IMR-90 (cell line): ENCODE data around the gene FYCO1. TPM values are rescaled to one million over a fixed set of nuclear protein-coding genes. Genes with fewer than 3 reads are reported as not detected.

ENCODE experiments used
- ATAC-seq: fragments of 200-7000 bp; cut with Tn5 transposase; 2 replicates; pipeline ENCODE4 v1.9.1; 2020; ENCODE audit warnings: low read depth, mild to moderate bottlenecking, moderate library complexity
- BruUV-seq: library from RNA; stranded (reverse); fragments of 400-500 nt; replicated peaks from 2 replicates; lab custom pipeline; 2021; lab: Mats Ljungman, UMichigan
- CTCF ChIA-PET: fragments of 300-600 bp; formaldehyde crosslinking; extraction: SDS; loops from one replicate; lab custom pipeline; 2021; ENCODE audit warnings: antibody characterized with exemption; lab: Yijun Ruan, JAX
- POLR2A ChIA-PET: fragments of 300-600 bp; sonication (Branson Sonifier 250); formaldehyde crosslinking; loops from one replicate; lab custom pipeline; 2022; ENCODE audit warnings: antibody characterized with exemption; ENCODE audit not compliant: unreplicated experiment; lab: Charles Lee
- DNase-seq: peaks from one replicate; pipeline ENCODE4 v3.0.0; 2013
- H2AFZ ChIP-seq: replicated peaks from 2 replicates; pipeline ENCODE3; 2013; ENCODE audit warnings: low read length, mild to moderate bottlenecking; ENCODE audit not compliant: poor library complexity
- H2AK5ac ChIP-seq: 2 replicates; pipeline ENCODE4 v1.6.1; 2013; ENCODE audit warnings: low read depth, low read length, inconsistent platforms
- H2AK9ac ChIP-seq: replicated peaks from 2 replicates; pipeline ENCODE3; 2013; ENCODE audit warnings: mild to moderate bottlenecking, low read depth, low read length, moderate library complexity; ENCODE audit not compliant: poor library complexity
- H2BK120ac ChIP-seq: 2 replicates; pipeline ENCODE4 v1.6.1; 2013; ENCODE audit warnings: low read depth, low read length, inconsistent platforms
- H2BK15ac ChIP-seq: 3 replicates; pipeline ENCODE4 v1.6.1; 2013; ENCODE audit warnings: low read depth, low read length, inconsistent platforms
- H2BK20ac ChIP-seq: 2 replicates; pipeline ENCODE4 v1.6.1; 2013; ENCODE audit warnings: low read depth, mild to moderate bottlenecking, inconsistent platforms, low read length, moderate library complexity
- H2BK5ac ChIP-seq: 2 replicates; pipeline ENCODE4 v1.6.1; 2013; ENCODE audit warnings: mild to moderate bottlenecking, low read depth, low read length, inconsistent platforms; ENCODE audit not compliant: poor library complexity, severe bottlenecking
- H3K14ac ChIP-seq: replicated peaks from 2 replicates; pipeline ENCODE4 v1.6.1; 2013; ENCODE audit warnings: low read depth, low read length, inconsistent platforms
- H3K18ac ChIP-seq: 2 replicates; pipeline ENCODE4 v1.6.1; 2013; ENCODE audit warnings: low read depth, low read length, control low read depth
- H3K23ac ChIP-seq: 2 replicates; pipeline ENCODE4 v1.6.1; 2013; ENCODE audit warnings: low read depth, low read length, inconsistent platforms
- H3K27ac ChIP-seq: 2 replicates; pipeline ENCODE4 v1.5.1; 2013; ENCODE audit warnings: mild to moderate bottlenecking, control low read depth, low read length; ENCODE audit not compliant: insufficient read depth
- H3K27me3 ChIP-seq: 2 replicates; pipeline ENCODE4 v1.6.1; 2013; ENCODE audit warnings: low read length; ENCODE audit not compliant: control insufficient read depth, insufficient read depth
- H3K36me3 ChIP-seq: 2 replicates; pipeline ENCODE4 v1.6.1; 2013; ENCODE audit warnings: low read length, mixed read lengths; ENCODE audit not compliant: control insufficient read depth, insufficient read depth
- H3K4ac ChIP-seq: 2 replicates; pipeline ENCODE4 v1.6.1; 2013; ENCODE audit warnings: low read depth, low read length, inconsistent platforms
- H3K4me1 ChIP-seq: 2 replicates; pipeline ENCODE4 v1.6.1; 2013; ENCODE audit warnings: low read length, mixed read lengths; ENCODE audit not compliant: control insufficient read depth, insufficient read depth
- H3K4me2 ChIP-seq: 2 replicates; pipeline ENCODE4 v1.6.1; 2013; ENCODE audit warnings: low read depth, mild to moderate bottlenecking, control low read depth, low read length, moderate library complexity
- H3K4me3 ChIP-seq: 2 replicates; pipeline ENCODE4 v1.5.1; 2013; ENCODE audit warnings: low read depth, mild to moderate bottlenecking, control low read depth, low read length, moderate library complexity; ENCODE audit not compliant: insufficient read depth
- H3K56ac ChIP-seq: 2 replicates; pipeline ENCODE4 v1.6.1; 2013; ENCODE audit warnings: low read length, inconsistent platforms; ENCODE audit not compliant: insufficient read depth; ENCODE audit errors: extremely low read depth
- H3K79me1 ChIP-seq, 2 experiments: 2 replicates each; pipeline ENCODE4 v1.6.1; 2013; ENCODE audit warnings: low read length in 2 of 2, inconsistent platforms in 1 of 2, low read depth in 1 of 2
- H3K9ac ChIP-seq: 2 replicates; pipeline ENCODE4 v1.6.1; 2013; ENCODE audit warnings: low read depth, low read length, control low read depth
- H3K9me1 ChIP-seq: 2 replicates; pipeline ENCODE4 v1.6.1; 2013; ENCODE audit warnings: low read length, inconsistent platforms; ENCODE audit not compliant: insufficient read depth
- H3K9me3 ChIP-seq: 2 replicates; pipeline ENCODE4 v1.6.1; 2013; ENCODE audit warnings: low read length; ENCODE audit not compliant: control insufficient read depth, insufficient read depth
- H4K20me1 ChIP-seq: 2 replicates; pipeline ENCODE4 v1.6.1; 2013; ENCODE audit warnings: low read length, inconsistent platforms; ENCODE audit not compliant: insufficient read depth
- H4K5ac ChIP-seq: 2 replicates; pipeline ENCODE4 v1.6.1; 2013; ENCODE audit warnings: mild to moderate bottlenecking, low read depth, low read length, control low read depth
- H4K8ac ChIP-seq, 2 experiments: 2 replicates each; pipeline ENCODE4 v1.6.1; 2013; ENCODE audit warnings: low read depth in 2 of 2, low read length in 2 of 2, control low read depth in 1 of 2, inconsistent platforms in 1 of 2
- H4K91ac ChIP-seq: 2 replicates; pipeline ENCODE4 v1.6.1; 2013; ENCODE audit warnings: low read depth, low read length, inconsistent platforms; ENCODE audit not compliant: insufficient read depth
- BHLHE40 ChIP-seq: fragments of 150-350 bp; IDR thresholded peaks from 2 replicates; pipeline ENCODE4 v1.6.1; 2016; ENCODE audit warnings: mild to moderate bottlenecking, low read depth, low read length
- CEBPB ChIP-seq: IDR thresholded peaks from 2 replicates; pipeline ENCODE4 v1.6.1; 2012; ENCODE audit warnings: low read depth, low read length, improper control_type of control experiment
- FOS ChIP-seq: fragments of 150-350 bp; IDR thresholded peaks from 2 replicates; pipeline ENCODE4 v1.6.1; 2016; ENCODE audit warnings: low read depth, low read length
- MAFK ChIP-seq: IDR thresholded peaks from 2 replicates; pipeline ENCODE4 v1.6.1; 2012; ENCODE audit warnings: low read depth, low read length, improper control_type of control experiment
- MAZ ChIP-seq: IDR thresholded peaks from 2 replicates; pipeline ENCODE4 v1.6.1; 2012; ENCODE audit warnings: low read depth, mild to moderate bottlenecking, low read length, improper control_type of control experiment, moderate library complexity, borderline replicate concordance
- MXI1 ChIP-seq: IDR thresholded peaks from 2 replicates; pipeline ENCODE4 v1.6.1; 2012; ENCODE audit warnings: low read depth, mild to moderate bottlenecking, low read length, moderate library complexity, borderline replicate concordance
- NFE2L2 ChIP-seq: fragments of 150-350 bp; IDR thresholded peaks from 2 replicates; pipeline ENCODE4 v1.6.1; 2016; ENCODE audit warnings: low read depth, mild to moderate bottlenecking, low read length
- POLR2A ChIP-seq: IDR thresholded peaks from 2 replicates; pipeline ENCODE4 v1.6.1; 2012; ENCODE audit warnings: mild to moderate bottlenecking, low read depth, low read length
- RAD21 ChIP-seq: IDR thresholded peaks from 2 replicates; pipeline ENCODE4 v1.6.1; 2012; ENCODE audit warnings: low read length, improper control_type of control experiment
- RCOR1 ChIP-seq: IDR thresholded peaks from 2 replicates; pipeline ENCODE4 v1.6.1; 2012; ENCODE audit warnings: mild to moderate bottlenecking, low read length, improper control_type of control experiment; ENCODE audit not compliant: insufficient replicate concordance
- RFX5 ChIP-seq: IDR thresholded peaks from 2 replicates; pipeline ENCODE4 v1.8.0; 2012; ENCODE audit warnings: low read depth, mild to moderate bottlenecking, low read length, moderate library complexity
- SMC3 ChIP-seq: fragments of 150-350 bp; IDR thresholded peaks from 2 replicates; pipeline ENCODE4 v1.6.1; 2016; ENCODE audit warnings: low read depth, mild to moderate bottlenecking, antibody characterized with exemption, low read length, moderate library complexity
- WGBS, 2 experiments: methylation state at CpG; one replicate each; pipeline versions ENCODE4 v1.1.5 to v1.1.7; 2013; ENCODE audit warnings: missing lambda C conversion rate in 2 of 2; ENCODE audit not compliant: insufficient read length in 1 of 2; ENCODE audit errors: extremely low coverage in 2 of 2; 5-methylcytosine and 5-hydroxymethylcytosine counted together
- dilution Hi-C: fragments of 300-500 bp; cut with HindIII; formaldehyde crosslinking; loops from one replicate; pipeline ENCODE4 v1.14.3; 2018; ENCODE audit warnings: low sequenced_read_pairs; ENCODE audit not compliant: unreplicated experiment
- in situ Hi-C: fragments of 300-500 bp; cut with MboI; formaldehyde crosslinking; loops from 3 replicates; pipeline ENCODE4 v1.14.3; 2019; ENCODE audit warnings: low sequenced_read_pairs, inconsistent platforms, mixed read lengths
- intact Hi-C: fragments of 100-400 bp; cut with micrococcal nuclease; formaldehyde crosslinking; loops from 2 replicates; pipeline ENCODE4 v1.10.0; 2022
- polyA plus RNA-seq, 3 experiments: library from polyadenylated mRNA; depleted of rRNA; stranded (reverse); fragments of >200 nt; gene quantifications; 2 replicates each; pipeline ENCODE4 v1.2.3, GENCODE V29; 2012; ENCODE audit warnings: low replicate concordance in 1 of 3
- total RNA-seq: library from RNA; depleted of rRNA; stranded (reverse); fragments of >200 nt; gene quantifications from 2 replicates; pipeline ENCODE4 v1.2.3, GENCODE V29; 2012
- TF ChIP-seq, protein P1 (sequence below): fragments of 150-350 bp; IDR thresholded peaks from 2 replicates; pipeline ENCODE4 v1.6.1; 2017; ENCODE audit warnings: mild to moderate bottlenecking, antibody characterized with exemption, low read length, low read depth
- TF ChIP-seq, protein P2 (sequence below): conservative IDR thresholded peaks from 2 replicates; pipeline ENCODE4 v1.5.1; 2012; ENCODE audit warnings: mild to moderate bottlenecking, low read depth, low read length, improper control_type of control experiment
- TF ChIP-seq, protein P3 (sequence below): fragments of 150-350 bp; IDR thresholded peaks from 2 replicates; pipeline ENCODE4 v1.6.1; 2016; ENCODE audit warnings: low read depth, mild to moderate bottlenecking, low read length, moderate library complexity, borderline replicate concordance

The FYCO1 gene
- total and polyA plus RNA-seq, 2 of the 4 experiments (the other 2 are of a cell fraction): 13.7 to 20.1 TPM

DNA sequence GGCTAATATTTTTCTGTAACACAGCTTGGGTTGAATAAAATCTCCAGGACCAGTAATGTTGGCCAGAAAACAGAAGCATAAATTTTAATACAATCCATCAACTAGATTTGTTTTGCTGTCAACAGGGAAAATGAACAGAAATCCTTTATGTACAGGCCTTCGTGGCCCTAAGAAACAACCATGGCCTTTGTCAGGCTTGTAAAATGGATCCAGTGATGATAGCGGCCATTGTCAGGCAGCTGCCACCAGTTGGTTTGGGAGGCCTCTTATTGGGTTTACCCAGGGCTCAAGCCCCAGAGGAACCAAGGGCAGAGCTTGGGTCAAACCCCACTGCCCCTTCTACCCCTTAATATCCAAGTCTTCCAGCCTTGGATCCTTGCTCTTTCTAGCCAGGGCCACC, 5.6 kb upstream of the FYCO1 start:
- Histone ChIP-seq H3K18ac (no peak overlapping the region), H3K4ac (no peak overlapping the region), H3K4me1 (peaks cover 2% of the 10 kb centered on the region; the same call in 1 of the 2 replicates), H4K91ac (no peak overlapping the region), H3K4me2 (no peak overlapping the region), H4K20me1 (no peaks in the 10 kb centered on the region), H4K5ac (no peak overlapping the region), H3K9me1 (0 out of 2 replicates have a peak, but pooled peaks cover 3% of the 10 kb centered on the region), H3K36me3 (no peaks in the 10 kb centered on the region), H3K23ac (no peak overlapping the region), H3K27me3 (peaks cover 1% of the 10 kb centered on the region), H2BK15ac (no peak overlapping the region), H3K14ac (no peak overlapping the region), H2AFZ (no peak overlapping the region), H3K9ac (no peak overlapping the region), H2AK5ac (no peak overlapping the region), H3K56ac (no peak overlapping the region), H3K9me3 (no peaks in the 10 kb centered on the region), H4K8ac (no peak overlapping the region), H2AK9ac (no peak overlapping the region), H2BK5ac (no peak overlapping the region), H3K4me3 (no peak overlapping the region), H2BK120ac (no peak overlapping the region), H2BK20ac (no peak overlapping the region), H3K79me1 (no peaks in the 10 kb centered on the region; a peak in 1 of 4 replicates), H3K27ac (no peak overlapping the region)
- in situ Hi-C loops: no loop called here
- dilution Hi-C loops: no loop called here
- CTCF ChIA-PET: no interaction called here
- intact Hi-C loops: no loop called here
- TF ChIP-seq, protein P1, sequence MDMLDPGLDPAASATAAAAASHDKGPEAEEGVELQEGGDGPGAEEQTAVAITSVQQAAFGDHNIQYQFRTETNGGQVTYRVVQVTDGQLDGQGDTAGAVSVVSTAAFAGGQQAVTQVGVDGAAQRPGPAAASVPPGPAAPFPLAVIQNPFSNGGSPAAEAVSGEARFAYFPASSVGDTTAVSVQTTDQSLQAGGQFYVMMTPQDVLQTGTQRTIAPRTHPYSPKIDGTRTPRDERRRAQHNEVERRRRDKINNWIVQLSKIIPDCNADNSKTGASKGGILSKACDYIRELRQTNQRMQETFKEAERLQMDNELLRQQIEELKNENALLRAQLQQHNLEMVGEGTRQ: no peak
- no peak for TF ChIP-seq MXI1
- no peak for TF ChIP-seq RFX5
- no peak for TF ChIP-seq POLR2A
- no peak for TF ChIP-seq RCOR1
- TF ChIP-seq CEBPB: no peak
- no peak for TF ChIP-seq FOS
- no peak for TF ChIP-seq BHLHE40
- TF ChIP-seq, protein P2, sequence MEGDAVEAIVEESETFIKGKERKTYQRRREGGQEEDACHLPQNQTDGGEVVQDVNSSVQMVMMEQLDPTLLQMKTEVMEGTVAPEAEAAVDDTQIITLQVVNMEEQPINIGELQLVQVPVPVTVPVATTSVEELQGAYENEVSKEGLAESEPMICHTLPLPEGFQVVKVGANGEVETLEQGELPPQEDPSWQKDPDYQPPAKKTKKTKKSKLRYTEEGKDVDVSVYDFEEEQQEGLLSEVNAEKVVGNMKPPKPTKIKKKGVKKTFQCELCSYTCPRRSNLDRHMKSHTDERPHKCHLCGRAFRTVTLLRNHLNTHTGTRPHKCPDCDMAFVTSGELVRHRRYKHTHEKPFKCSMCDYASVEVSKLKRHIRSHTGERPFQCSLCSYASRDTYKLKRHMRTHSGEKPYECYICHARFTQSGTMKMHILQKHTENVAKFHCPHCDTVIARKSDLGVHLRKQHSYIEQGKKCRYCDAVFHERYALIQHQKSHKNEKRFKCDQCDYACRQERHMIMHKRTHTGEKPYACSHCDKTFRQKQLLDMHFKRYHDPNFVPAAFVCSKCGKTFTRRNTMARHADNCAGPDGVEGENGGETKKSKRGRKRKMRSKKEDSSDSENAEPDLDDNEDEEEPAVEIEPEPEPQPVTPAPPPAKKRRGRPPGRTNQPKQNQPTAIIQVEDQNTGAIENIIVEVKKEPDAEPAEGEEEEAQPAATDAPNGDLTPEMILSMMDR: no peak
- TF ChIP-seq RAD21: no peak
- TF ChIP-seq, protein P3, sequence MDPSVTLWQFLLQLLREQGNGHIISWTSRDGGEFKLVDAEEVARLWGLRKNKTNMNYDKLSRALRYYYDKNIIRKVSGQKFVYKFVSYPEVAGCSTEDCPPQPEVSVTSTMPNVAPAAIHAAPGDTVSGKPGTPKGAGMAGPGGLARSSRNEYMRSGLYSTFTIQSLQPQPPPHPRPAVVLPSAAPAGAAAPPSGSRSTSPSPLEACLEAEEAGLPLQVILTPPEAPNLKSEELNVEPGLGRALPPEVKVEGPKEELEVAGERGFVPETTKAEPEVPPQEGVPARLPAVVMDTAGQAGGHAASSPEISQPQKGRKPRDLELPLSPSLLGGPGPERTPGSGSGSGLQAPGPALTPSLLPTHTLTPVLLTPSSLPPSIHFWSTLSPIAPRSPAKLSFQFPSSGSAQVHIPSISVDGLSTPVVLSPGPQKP: no peak
- TF ChIP-seq MAFK: no peak
- no peak for TF ChIP-seq MAZ
- TF ChIP-seq SMC3: no peak
- TF ChIP-seq NFE2L2: no peak
- no peak for ATAC-seq
- WGBS, 2 experiments: no CpG with 5 or more reads among the region's 2 CpGs
- DNase-seq: no peak
- BruUV-seq: no TSS peak
- POLR2A ChIA-PET: no interaction called here
